ENCODE measurements around the gene CCDC27. TPM values are rescaled to one million over a fixed set of nuclear protein-coding genes. Genes with fewer than 3 reads are reported as not detected.

The CCDC27 gene
- total RNA-seq, 1 donor from 2014 or later = not detected

DNA sequence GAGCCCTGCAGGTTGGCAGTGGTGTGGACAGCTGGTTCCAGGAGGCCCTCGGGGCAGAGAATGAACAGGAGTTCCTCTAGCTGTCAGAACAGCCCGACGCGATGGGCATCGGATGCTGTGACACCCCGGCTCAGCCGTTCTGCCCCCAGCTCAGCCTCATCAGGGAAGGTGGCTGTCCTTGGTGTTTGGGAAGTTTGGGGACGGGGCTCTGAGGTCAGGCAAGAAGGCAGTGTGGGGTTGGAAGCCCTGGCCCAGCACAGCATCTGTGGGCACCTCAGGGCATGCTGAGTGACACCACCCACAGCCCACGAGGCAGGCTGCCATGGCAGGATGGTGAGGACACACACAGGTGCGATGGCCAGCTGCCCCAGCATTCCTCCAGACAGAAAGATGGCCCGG, 40.9 kb upstream of the CCDC27 start:
- peaks cover 28% of the 10 kb centered on the region for H3K27me3 Mint-ChIP-seq
- peaks cover 11% of the 10 kb centered on the region for H3K4me1 Mint-ChIP-seq (ENCODE audit: unreplicated experiment)
- DNase-seq (ENCODE audit: extremely low spot score, unreplicated experiment) = no peak
- no peak overlapping the region for H3K4me3 Mint-ChIP-seq
- H3K27ac Mint-ChIP-seq = no peak overlapping the region
- H3K9me3 Mint-ChIP-seq = no peaks in the 10 kb centered on the region
- TF ChIP-seq, protein P1, sequence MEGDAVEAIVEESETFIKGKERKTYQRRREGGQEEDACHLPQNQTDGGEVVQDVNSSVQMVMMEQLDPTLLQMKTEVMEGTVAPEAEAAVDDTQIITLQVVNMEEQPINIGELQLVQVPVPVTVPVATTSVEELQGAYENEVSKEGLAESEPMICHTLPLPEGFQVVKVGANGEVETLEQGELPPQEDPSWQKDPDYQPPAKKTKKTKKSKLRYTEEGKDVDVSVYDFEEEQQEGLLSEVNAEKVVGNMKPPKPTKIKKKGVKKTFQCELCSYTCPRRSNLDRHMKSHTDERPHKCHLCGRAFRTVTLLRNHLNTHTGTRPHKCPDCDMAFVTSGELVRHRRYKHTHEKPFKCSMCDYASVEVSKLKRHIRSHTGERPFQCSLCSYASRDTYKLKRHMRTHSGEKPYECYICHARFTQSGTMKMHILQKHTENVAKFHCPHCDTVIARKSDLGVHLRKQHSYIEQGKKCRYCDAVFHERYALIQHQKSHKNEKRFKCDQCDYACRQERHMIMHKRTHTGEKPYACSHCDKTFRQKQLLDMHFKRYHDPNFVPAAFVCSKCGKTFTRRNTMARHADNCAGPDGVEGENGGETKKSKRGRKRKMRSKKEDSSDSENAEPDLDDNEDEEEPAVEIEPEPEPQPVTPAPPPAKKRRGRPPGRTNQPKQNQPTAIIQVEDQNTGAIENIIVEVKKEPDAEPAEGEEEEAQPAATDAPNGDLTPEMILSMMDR (conservative IDR thresholded peaks at IDR 0.05) = no peak
- no peaks in the 10 kb centered on the region for H3K36me3 Mint-ChIP-seq

DNA sequence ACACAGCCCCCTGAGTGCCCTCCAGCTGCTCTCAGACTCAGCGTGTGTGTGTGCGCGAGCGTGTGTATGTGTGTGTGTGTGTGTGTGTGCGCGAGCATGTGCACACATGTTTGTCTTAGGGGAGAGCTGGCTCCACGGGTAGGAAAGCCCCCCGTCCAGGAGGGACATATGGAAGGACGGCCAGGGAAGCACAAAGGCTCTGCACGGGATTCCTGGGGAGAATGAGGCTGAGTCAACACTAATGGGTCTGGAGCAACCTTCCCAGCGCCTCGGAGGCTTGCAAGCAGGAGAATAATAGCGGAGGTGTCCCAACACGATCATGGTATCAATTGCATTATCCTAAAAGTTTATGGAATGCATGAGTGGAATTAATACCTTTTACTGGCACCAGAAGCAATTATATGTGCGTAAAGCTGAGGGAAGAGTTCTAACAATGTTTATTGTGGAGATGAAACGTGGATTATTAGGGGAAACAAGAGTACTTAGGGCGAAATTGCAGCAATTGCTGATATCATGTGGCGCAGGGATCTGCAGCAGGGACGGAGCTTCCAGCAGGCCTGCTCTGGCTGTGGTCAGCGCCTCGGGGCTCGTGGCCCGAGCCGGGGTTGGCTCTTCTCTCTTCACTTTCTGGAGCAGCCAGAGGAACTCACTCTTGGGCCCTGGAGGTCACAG, 40.3 kb upstream of the CCDC27 start:
- H3K27me3 Mint-ChIP-seq = peaks cover 28% of the 10 kb centered on the region
- H3K27ac Mint-ChIP-seq = no peak overlapping the region
- TF ChIP-seq, protein P1 (conservative IDR thresholded peaks at IDR 0.05) = no peak
- DNase-seq (ENCODE audit: extremely low spot score, unreplicated experiment) = no peak
- peaks cover 11% of the 10 kb centered on the region for H3K4me1 Mint-ChIP-seq (ENCODE audit: unreplicated experiment)
- no peak overlapping the region for H3K4me3 Mint-ChIP-seq
- no peaks in the 10 kb centered on the region for H3K9me3 Mint-ChIP-seq
- no peaks in the 10 kb centered on the region for H3K36me3 Mint-ChIP-seq

DNA sequence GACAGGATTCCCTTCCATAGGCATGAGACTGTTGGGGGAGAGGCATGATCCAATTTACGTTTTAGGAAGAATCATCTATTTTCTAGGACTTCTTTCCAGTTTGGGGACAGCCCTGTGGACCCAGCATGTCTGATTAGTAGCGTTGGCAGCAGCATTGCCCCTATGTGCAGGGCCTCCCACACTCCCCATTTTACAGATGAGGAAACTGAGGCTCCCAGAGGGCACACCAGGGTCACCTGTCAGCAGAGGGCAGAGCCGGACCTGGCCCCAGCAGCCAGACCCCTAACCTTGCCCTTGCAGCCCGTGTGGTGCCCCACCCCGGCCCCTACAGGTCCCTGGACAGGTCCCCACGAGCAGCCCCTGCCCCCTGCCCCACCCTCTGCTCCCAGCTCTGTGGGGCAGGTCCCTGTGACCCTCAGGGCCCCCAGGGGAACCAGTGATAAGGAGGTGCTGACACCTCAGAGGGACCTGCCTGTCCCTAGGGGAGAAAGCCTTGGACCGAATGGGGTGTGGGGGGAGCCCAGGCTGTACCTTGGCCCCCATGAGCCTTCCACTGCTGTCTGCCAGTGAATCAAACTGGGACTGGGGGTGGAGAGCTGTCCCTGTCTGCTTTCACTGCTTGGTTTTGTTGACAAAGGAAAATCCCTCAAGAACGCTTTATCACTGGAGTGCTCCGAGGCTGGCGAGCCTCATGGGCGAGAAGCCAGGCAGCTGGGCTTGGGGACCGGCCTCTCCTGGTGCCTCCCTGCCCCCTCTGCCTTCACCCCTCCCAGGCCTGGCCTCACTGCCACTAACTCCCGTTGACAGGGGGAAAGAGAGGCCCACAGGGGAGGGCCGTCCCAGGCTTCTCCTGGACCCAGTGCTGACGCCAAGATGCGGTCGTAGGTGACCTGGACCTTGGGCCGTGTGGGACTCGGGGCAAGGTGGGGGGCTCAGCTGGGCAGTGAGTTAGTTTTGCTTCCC, 39.4 kb upstream of the CCDC27 start:
- H3K27ac Mint-ChIP-seq = no peak overlapping the region
- no peaks in the 10 kb centered on the region for H3K36me3 Mint-ChIP-seq
- DNase-seq (ENCODE audit: extremely low spot score, unreplicated experiment) = no peak
- H3K4me1 Mint-ChIP-seq (ENCODE audit: unreplicated experiment) = peaks cover 11% of the 10 kb centered on the region
- H3K4me3 Mint-ChIP-seq = no peak overlapping the region
- H3K9me3 Mint-ChIP-seq = no peaks in the 10 kb centered on the region
- peaks cover 23% of the 10 kb centered on the region for H3K27me3 Mint-ChIP-seq
- TF ChIP-seq, protein P1 (conservative IDR thresholded peaks at IDR 0.05) = no peak

DNA sequence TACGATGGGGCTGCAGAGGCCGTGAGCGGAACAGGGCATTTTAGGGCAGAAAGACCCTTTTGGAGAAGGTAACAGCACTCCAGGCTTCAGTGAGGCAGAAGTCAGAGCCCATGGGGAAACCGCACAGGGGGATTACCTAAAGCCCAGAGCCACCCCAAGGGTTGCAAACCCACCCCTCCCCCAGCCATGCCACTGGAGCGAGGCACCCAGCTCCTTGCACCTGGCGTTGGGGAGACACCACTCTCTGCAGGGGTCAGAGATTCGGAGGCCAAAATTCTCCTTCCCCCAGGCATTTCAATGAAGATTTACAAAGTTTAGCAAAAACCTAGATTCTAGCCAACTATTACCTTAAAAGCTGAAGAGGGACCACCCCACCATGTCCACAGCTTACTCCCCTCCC, 38.4 kb upstream of the CCDC27 start:
- H3K4me3 Mint-ChIP-seq = no peak overlapping the region
- no peak overlapping the region for H3K27ac Mint-ChIP-seq
- no peaks in the 10 kb centered on the region for H3K9me3 Mint-ChIP-seq
- no peaks in the 10 kb centered on the region for H3K36me3 Mint-ChIP-seq
- peaks cover 11% of the 10 kb centered on the region for H3K4me1 Mint-ChIP-seq (ENCODE audit: unreplicated experiment)
- DNase-seq (ENCODE audit: extremely low spot score, unreplicated experiment) = no peak
- TF ChIP-seq, protein P1 (conservative IDR thresholded peaks at IDR 0.05) = no peak
- peaks cover 20% of the 10 kb centered on the region for H3K27me3 Mint-ChIP-seq

DNA sequence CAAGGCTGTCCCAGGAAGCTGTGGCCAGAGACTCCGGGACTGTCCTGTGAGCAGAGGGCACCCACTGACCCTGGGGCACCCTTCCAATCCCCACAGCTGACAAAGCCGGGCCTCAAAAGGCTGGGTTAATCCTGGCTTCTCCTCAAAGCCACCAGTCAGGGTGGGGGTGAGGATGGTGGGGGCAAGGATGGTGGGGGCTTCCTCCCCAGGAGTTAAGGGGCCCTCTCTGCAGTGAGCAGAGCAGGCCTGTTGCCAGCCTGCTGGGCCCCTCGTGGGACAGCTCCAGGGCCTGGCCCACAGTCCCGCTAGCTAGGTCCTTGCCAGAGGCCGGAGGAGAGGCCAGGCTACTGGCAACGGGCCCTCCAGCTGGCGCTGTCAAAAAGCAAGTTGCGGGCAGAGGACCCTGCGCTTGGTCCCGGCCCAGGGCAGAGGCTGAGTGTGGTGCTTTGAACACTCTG, 37.9 kb upstream of the CCDC27 start:
- H3K4me1 Mint-ChIP-seq (ENCODE audit: unreplicated experiment) = peaks cover 11% of the 10 kb centered on the region
- TF ChIP-seq, protein P1 (conservative IDR thresholded peaks at IDR 0.05) = no peak
- no peak for DNase-seq (ENCODE audit: extremely low spot score, unreplicated experiment)
- H3K9me3 Mint-ChIP-seq = no peaks in the 10 kb centered on the region
- no peak overlapping the region for H3K27ac Mint-ChIP-seq
- no peaks in the 10 kb centered on the region for H3K36me3 Mint-ChIP-seq
- H3K4me3 Mint-ChIP-seq = no peak overlapping the region
- H3K27me3 Mint-ChIP-seq = peaks cover 18% of the 10 kb centered on the region
